ENCODE data around the gene TNP2.
"Not testable (repeated sequence)": the region's sequence is repeated elsewhere in the genome, so short reads cannot be mapped to it uniquely, and the experiment has no call there.

TNP2 gene

DNA sequence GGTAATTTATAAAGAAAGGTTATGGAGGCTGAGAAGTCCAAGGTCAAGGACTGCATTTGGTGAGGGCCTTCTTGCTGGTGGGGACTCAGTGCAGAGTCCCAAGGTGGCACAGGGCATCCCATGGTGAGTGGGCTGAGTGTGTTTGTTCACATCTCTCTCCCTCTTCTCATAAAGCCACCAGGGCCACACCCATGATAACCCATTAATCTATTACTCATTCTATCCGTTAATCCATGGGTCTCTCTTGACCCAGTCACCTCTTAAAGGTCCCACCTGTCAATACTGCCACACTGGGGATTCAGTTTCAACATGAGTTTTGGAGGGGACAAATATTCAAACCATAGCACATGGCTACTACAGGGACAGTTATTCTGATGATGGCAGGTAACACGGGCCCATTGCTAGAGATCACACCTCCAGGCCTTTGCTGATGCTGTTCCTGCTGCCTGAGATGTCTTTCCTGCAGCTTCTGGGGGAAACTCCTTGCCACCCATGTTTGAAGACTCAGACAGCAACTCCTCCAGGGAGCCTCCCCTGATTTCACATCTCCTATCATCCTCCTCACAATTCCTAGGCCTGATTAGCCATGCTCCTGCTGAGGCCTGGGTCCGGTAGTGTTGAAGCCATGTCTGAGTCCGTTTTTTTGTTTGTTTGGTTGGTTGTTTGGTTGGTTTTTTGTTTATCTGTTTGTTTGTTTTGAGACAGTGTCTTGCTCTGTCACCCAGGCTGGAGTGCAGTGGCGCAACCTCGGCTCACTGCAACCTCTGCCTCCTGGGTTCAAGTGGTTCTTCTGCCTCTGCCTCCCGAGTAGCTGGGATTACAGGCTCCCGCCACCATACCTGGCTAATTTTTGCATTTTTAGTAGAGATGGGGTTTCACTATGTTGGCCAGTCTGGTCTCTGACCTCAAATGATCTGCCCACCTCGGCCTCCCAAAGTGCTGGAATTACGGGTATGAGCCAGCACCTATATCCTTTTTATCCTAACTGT is 29.2 kb downstream of the TNP2 start:
- DNase-seq, result no peak

GRCh38 chr16:11238272-11239202 is 30.6 kb downstream of the TNP2 start:
- no peak for DNase-seq

DNA sequence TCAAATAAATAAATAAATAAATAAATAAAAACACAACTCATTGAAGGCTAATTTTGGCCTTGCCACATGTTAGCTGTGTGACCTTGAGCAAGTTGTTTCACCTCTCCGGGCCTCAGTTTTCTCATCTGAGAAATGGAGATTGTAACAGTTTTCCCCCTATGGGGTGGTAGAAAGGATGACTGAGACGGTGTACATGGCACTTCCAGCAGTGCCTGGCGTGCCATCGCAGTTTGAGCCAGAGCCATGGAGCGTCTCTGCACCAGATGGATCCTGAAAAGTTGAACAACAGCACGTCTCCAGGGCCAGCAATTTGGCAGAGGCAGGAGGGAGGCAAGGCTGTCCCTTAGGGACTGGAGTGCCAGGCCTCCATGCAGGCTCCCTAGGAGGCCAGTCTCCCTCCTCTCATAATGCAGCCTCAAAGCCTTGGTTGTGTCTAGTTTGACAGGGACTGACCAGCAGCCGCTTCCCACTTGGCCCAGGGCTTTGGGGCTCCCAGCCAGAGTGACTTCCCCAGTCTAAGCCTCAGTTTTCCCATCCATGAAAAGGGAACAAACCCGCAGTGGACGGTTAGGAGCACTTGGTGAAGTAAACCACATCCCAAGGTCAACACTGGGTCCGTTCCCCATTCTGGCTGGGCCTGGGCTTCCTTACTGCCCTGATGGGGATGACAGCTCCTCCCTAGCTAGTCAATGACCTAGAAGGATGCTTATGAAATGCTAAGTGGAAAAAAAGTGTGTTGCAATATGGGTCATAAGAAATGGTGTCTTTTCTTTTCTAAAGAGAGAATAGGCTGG is 32.5 kb downstream of the TNP2 start:
- no peak for DNase-seq

DNA sequence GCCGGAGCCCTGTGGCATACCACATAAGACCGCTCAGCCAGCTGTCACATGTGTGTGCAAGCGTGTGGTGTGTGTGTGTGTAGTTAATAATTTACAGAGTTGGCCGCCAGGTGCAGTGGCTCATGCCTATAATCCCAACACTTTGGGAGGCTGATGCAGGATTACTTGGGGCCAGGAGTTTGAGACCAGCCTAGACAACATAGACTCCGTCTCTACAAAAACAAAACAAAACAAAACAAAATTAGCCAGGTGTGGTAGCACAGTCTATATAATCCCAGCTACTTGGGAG is 33.5 kb downstream of the TNP2 start:
- no peak for DNase-seq

DNA sequence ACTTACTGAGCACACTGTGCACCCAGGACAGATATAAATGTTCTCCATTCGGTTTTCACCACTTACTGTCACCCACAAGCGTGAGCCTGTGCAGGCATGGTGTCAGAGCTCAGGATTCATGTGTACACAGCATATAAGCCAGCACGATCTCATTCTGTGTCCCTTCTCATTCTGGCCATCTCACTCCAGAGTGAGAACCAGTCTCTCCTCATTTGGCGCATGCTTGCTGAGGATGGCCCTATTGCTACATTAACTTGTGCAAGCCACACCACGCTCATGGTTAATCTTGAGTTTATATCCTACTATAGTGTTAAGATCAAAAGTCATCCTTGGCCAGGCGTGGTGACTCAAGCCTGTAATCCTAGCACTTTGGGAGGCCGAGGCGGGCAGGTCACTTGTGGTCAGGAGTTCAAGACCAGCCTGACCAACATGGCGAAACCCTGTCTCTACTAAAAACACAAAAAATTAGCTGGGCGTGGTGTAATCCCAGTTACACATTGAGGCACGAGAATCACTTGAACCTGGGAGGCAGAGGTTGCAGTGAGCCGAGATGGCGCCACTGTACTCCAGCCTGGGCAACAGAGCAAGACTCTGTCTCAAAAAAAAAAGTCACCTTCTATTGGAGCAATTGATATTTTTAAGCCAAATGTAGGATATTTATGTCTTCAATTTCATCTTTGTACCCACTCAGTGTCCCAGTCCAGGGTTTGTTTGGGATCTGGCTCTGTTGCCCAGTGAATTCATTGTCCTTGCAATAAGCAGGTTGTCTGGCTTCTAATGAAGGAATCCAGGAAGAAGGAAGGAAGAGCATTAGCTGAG is 34.0 kb downstream of the TNP2 start:
- no peak for DNase-seq

- DNase-seq, result no peak
Measured at GRCh38 chr16:11233727-11234376, 35.3 kb downstream of the TNP2 start.

DNA sequence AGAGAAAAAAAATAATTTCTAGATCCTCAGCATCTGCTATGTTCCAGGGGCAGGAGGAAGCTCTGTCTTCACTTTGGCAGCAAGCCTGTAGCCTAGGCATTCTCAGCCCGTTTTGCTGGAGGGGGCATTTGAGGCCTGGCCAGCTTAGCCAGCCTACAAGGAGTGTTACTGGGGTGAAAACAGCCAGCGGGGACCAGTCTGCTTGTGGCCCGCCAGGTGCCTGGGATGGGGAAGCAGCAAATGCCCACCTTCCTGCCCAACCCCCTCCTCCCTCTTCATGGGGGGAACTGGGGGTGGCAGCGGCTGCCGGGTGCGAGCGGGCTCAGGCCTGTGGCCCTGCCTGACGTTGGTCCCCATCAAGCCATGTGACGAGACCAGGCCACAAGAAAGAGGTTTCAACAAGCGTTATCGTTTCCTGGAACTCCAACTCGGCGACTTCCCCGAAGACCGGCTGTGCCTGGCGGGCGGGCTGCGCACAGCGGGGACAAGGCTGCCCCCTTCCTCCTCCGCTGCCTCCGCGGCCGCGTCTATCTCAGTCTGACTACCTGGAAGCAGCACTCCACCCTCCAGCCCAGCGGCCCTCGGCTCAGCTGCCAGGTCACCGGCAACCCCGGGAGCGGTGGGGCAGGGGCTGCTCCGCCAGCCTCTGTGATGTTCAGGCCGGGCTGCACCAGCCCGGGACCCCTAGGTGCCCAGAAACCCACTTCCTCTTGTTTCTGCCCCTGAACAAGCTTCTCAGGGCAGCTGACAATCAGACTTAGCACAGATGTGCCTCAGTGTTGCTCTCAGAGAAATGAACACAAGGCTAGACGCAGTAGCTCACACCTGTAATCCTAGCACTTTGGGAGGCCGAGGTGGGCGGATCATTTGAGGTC is 36.0 kb downstream of the TNP2 start:
- peak; percentile 35 to 49 for DNase-seq

DNA sequence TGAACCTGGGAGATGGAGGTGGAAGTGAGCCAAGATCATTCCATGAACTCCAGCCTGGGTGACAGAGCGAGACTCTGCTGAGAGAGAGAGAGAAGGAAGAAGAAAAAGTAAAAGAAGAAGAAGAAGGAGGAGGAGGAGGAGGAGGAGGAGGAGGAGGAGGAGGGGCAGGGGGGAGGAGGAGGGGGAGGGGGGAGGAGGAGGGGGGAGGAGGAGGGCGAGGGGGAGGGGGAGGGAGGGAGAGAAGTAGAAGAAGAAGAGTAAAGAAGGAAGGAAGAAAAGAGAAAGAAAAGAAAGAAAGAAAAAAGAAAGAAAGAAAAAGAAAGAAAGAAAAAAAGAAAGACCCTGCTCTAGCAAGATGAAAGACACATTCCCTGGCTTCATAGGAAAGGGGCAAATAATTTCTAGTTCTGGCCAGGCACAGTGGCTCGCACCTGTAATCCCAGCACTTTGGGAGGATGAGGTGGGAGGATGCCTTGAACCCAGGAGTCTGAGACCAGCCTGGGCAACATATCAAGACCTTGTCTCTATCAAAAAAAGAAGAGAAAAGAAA is 36.7 kb downstream of the TNP2 start:
- no peak for DNase-seq

DNA sequence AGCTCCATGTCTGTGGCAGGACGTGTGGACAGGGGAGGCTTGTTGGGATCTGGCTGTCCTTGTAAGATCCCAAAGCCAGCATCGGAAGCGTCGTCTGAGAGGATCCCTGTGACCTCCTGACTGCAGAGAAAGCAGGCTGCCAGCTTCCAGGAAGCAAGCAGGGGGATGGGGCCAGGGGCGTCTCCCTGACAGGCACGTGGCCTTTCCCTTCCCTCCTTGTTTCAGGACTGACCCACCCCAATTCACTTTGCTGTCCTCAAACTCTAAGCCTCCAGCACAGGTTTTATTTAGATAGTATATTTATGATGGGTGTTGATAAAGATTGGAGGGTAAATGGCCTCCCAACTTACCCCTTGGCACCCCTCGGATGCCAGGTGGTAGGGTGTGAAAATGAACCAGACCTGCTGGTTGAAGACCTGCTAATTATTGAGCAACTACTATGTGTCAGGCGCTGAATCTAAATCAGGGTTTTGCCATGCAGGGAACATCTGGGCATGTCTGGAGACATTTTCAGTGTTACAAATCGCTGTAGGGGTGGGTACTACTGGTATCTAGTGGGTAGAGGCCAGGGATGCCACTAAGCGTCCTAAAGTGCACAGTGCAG is 37.7 kb downstream of the TNP2 start:
- DNase-seq, result no peak

DNA sequence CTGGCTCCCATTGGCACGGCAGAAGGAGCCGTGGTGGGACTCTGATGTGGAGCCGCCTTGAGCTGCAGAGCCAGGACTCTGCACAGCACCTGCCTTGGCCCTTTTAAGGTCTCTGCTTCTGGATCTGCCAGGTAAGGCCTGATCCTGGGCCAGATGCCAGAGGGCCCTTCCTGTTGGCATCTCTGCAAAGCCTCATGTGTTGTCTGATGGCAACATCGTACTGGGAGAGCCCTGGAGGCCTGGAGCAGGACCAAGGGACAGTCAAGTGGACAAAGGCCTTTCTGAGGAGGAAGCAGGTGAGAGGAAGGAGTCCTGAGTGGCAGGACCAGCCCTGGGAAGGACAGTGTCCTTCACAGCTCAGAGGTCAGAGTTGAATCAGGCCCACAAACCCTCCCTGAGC is 39.2 kb downstream of the TNP2 start:
- no peak for DNase-seq

DNA sequence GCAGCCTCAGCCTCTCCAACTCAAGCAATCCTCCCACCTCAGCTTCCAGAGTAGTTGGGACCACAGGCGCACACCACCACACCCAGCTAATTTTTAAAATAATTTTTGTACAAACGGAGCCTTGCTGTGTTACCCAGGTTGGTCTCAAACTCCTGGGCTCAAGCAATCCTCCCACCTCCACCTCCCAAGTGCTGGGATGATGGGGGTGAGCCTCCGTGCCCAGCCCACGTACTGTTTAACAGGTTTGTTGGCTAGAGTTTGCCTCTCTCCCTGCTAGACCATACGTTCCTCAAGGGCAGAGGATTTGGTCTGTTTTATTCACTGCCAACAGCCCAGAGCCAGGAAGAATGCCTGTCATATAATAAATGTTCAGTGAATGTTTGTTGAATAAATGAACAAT is 39.7 kb downstream of the TNP2 start:
- DNase-seq, result no peak

DNA sequence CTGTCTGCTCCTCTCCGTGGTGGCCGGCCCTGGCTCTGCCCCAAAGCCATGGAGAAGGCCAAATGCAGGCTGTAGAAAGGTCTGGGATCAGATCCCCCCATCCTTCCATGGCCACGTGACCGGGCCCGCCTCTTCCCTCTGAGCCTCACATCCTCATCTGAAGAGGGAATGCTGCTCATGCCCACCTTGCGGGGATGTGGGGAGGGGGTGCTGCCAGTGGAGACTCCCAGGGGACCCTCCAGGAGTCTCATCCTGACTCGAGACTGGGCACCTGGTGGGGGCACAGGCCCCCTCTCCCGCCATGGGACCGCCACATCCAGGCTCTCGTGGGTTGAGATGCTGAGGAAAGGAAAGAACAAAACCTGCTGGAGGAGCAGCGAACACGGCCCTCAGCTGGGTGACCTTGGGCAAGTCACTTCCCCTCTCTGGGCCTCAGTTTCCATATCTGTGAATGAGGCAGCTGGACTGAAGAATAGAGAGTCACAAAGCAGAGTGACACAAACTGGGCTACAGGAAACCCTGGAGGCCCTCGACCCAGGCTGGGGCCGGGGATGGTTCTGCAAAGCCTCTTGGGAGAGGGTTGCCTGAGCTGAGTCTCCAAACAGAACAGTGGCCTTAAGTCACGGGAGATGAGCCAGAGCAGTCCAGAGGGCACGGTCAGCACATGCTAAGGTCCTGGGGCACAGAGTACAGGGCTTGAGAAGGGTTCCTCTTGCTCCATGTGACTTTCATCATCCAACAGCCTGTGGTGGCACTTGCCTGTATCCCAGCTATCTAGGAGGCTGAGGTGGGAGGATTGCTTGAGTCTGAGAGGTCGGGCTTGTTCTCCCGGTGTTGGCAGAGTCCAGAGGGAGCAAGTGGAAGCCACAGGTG is 43.2 kb downstream of the TNP2 start:
- DNase-seq, result no peak

DNA sequence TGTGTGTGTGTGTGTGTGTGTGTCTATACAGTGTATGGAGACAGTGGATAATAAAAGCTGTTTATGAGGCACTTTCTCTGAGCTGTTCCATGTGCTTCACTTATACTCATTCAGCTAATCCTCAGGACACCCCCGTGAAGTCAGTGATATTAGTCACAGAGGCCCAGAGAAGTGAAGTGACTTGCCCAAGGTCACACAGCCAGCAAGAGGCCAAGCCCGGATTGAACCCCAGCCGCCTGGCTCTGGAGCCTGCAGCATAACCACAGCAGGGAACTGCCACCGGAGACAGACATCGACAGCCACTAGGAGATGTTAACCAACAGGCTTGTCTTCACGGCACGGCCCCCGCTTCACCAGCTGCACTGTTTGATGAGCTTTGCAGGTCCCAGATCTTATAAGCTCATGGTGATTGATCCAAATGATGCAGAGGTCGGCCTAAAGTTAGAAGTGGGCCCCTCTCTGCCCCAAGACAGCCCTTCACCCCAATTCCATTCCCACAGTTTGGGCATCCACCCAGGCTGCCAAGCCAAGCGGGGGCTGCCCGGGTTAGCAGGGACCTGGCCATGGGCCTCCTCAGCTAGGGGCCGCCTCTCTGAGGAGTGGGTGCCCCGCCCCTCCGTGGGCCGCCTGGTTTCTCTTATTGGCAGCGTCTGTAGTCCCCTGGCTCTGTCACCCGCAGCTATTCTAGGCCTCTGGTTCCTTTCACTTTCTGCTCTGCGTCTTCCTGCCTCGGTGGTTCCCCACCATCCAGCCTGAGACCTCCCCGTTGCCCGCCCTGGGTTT is 44.0 kb downstream of the TNP2 start:
- DNase-seq, result peak; percentile 36 to 39

DNA sequence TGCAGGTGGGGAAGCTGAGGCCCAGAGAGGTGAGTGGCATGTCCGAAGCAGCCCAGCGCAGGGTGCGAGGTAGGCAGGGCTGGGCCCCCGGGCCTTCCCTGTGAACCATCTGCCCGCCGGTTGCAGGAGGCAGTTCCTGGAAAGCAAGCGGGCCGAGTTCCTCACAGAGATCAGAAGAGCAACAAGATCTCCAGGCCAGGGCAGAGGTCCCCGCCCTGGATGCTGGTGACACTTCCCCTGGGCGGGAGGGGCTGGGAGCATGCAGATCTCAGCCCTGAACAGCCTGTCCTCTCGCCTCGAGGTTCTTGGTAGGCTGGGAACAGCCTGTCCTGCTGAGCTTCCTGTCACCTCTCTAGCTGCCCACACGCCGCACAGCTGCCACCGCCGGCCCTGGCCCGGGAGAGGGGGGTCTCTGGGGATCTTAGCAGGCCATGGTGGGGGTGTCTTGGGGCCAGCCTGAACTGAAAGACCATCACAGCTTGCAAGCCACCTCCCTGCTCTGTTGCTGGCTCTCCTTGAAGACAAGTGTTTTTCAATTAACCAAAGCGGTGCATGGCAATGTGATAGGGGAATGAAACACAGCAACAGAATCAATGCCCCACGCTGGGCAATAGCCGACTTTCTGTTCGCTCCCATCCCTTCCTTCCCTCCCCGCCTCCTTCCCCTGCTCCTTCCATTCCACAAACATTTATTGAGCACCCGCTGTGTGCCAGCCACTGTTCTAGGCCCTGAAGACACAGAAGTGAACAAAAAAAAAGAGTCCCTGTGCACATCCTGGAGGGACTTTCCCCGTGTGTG is 44.8 kb downstream of the TNP2 start:
- DNase-seq, result peak; percentile 70 to 82

DNA sequence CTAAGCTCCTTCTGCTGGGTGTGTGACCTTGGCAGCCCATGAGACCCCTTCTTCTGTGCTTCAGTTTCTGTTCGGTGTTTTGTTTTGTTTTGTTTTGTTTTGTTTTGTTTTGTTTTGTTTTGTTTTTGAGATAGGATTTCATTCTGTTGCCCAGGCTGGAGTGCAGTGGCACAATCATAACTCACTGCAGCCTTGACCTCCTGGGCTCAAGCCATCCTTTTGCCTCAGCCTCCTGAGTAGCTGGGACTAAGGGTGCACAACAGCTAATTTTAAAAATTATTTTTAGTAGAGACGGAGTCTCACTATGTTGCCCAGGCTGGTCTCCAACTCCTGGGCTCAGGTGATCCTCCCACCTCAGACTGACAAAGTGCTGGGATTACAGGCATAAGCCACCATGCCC is 48.6 kb downstream of the TNP2 start:
- not testable (repeated sequence) for DNase-seq

DNA sequence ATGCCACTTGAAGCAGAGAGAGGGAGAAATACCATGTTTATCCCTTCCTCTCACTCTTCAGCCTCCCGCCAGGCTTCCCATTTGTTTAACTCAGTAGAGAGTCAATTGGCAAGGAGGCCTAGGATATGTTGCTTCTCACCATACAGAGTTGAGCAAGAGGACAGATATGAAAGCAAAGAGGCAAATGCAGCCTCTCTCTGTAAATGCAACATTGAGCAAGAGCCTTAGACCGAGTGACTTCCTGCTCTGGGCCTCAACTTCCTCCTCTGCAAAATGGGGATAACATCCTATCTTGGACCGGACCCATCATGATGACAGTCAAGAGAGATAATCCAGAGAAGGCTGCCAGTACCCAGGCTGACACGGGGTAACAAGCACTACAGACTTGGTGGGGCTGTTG is 49.9 kb downstream of the TNP2 start:
- peak; percentile 4 to 28 for DNase-seq

GRCh38 chr16:11218604-11218962 is 50.5 kb downstream of the TNP2 start:
- DNase-seq, result no peak

All from Kasumi-1 (cell line).